T-helper 1 cell (primary cell): ENCODE data around the gene EZR.
"Not testable (repeated sequence)": the region's sequence is repeated elsewhere in the genome, so short reads cannot be mapped to it uniquely, and the experiment has no call there.

ENCODE experiments used
- DNase-seq, 5 donors: peaks; one replicate each; pipeline ENCODE4 v3.0.0-alpha.2; 2012 to 2020

Gene EZR

DNA sequence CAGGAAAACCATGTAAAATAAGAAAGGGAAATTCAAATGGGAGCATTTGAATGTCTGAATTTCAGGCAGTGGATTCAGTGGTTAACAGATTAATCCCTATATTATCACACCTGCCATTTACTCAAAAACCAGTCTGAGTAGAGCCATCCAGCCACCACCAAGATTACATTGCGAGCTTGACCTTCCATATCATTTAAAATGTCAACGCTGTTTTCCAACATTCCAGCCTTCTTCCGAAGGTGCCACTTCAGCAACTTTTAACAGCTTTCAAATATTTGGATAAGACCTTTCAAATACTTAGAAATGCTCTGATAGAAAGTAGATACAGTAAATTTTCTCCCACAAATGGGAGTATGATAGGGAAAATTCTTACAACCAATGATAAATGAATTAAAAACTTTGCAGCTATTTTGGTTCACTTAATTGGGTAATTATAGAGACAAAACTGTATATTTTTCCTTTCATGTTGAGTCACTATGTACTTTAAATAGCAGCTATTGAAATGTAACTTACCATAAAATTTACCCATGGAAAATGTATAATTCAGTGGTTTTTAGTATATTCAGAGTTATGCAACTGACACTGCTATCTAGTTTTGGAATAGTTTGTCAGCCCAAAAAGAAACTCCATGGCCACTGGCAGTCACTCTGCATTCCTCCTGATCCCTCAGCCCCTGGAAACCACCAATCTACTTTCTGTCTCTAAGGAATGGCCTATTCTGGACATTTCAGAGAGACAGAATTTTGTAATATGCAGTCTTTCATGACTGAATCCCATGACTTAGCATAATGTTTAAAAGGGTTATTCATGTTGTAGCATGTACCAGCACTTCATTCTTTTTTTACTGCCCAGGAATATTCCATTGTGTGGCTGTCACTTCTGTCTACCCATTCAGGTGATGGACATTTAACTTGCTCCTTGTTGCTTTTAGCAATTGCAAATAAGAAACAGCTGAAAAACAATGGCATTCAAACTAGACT lies 21.5 kb downstream of the EZR start:
- DNase-seq: no peak

DNA sequence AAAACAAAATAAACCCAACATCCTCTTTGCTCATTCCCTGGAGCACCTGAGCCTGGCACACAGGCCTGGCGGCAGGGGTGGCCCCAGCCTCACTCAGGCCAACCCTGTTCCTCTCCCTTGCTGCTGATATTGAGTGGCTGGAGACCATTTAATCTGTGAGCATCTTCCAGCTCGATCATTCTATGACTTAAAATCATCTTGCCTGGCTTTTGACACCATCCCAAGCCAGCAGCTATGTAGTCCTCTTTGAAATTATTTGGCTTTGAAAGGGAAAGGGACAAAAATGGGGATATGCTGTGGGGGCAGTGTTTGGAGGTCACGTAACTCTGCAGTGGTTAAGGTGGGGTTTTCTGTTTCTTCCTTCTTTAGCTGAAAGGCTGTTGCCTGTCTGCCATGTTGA lies 22.8 kb downstream of the EZR start:
- no peak for DNase-seq

DNA sequence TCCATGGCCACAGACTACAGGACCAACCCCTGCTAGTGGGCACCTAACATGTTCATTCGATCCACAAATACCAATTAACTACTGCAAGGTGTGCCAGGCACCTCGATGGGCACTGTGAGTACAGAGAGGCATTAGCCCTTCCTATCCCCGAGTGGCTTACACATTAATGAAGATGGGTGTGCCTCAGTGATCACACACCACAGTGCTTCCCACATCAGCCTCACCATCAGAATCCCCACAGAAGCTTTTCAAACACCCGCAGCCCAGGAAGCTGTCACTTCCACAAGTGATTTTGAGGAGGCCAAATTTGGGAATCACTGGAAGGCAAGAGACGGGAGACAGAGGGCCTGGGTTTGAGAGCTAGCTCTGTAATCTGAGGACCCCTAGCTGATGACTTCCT lies 23.7 kb downstream of the EZR start:
- DNase-seq: no peak

DNA sequence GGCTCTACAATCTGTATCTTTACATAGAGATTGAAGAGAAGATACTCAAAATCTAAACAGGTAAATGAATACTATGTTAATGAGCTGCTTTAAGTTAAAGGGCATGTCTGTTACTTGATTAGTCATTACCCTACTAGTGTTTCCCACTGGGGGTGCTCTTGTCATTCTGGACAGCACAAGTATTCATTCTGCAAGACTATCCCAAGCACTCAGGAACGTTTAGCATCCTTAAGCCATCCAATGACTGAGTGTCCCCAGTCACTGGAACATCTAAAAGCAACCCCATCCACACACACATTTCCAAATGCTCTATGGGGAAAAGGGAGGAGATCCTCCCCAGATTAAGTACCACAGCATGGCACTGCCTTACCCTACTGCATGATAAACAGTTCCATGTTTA lies 25.7 kb downstream of the EZR start:
- DNase-seq: peak in 1 of 5 donors; percentile 43

DNA sequence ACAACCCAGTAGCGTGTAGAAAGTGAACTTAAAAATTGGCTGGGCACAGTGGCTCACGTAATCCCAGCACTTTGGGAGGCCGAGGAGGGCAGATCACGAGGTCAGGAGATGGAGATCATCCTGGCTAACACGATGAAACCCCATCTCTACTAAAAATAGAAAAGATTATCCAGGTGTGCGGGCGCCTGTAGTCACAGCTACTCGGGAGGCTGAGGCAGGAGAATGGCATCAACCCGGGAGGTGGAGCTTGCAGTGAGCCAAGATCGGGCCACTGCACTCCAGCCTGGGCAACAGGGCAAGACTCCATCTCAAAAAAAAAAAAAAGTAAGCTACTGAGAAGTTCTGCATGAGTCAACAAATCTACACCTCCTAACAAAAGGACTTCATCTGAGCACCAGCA lies 26.7 kb downstream of the EZR start:
- DNase-seq: not testable (repeated sequence)

DNA sequence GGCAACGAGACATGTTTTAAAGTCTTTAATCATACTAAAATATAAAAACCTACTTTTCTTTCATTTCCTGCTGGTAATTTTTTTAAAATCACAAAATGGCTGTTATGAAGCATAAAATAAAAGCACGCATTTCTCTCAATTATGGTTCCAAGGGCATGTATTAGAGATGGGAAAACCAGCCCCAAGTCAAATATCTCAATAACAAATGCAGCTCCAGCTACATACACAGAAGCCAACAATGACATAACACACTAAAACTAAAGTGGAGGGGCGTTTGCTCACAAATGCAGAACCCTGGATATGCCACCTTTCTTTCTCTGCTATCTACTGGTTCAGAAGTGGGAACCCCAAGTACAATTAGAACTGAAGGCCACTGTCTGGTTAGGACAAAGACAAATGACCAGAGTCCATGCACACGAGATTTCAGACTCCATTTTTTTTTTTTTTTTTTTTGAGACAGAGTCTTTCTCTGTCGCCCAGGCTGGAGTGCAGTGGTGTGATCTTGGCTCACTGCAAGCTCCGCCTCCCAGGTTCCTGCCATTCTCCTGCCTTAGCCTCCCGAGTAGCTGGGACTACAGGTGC lies 27.8 kb downstream of the EZR start:
- DNase-seq: no peak

DNA sequence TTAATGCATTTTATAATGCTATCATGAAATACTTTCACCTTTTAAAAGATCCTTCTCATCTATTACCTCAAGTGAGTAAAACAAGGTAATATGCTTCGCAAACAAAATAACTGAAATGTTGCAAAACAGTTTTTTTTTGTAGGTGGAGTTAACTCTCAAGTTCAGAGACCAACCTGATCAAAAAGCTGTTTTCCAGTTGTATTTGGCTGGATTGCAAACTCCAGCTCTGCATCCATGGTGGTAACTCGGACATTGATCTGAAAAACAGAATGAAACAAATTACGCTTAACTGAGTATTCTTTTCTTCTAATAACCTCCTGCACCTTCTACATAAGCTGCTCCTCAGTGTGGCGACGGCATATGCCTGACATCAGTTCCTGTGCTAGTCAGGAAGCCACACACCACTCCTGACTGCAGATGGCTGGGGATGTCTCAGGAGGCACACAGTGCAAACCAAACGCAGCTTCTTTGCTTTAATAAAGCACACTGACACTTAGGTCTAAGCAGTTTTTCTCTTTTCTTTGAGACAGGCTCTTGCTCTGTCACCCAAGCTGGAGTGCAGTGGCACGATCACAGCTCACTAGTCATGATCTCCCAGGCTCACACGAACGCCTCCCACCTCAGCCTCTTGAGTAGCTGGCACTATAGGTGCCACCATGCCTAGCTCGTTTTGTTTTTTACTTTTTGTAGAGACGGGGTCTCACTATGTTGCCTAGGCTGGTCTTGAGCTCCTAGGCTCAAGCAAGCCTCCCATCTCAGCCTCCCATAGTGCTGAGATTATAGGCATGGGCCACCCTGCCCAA lies 29.9 kb downstream of the EZR start:
- DNase-seq: peak in 3 of 5 donors; percentile 48 to 70 (median 59)

DNA sequence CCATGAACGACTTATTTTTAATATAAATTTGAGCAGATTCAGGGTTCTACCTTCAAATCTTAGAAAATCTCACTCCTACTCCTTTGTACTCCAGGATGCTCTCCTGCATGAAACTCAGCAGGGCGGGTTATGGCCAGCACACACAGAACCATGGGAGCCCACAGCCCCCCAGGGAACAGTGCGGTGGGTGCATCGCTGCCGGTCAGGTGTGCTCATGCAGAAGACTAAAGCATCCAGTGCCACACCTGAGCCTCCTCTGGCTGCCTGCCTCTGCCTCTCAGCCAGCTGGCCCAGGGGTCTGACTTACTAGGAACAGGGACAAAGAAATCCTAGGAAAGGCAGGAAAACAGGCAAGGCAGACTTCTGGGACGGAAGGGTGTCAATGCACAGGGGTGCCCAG lies 31.8 kb downstream of the EZR start:
- no peak for DNase-seq

DNA sequence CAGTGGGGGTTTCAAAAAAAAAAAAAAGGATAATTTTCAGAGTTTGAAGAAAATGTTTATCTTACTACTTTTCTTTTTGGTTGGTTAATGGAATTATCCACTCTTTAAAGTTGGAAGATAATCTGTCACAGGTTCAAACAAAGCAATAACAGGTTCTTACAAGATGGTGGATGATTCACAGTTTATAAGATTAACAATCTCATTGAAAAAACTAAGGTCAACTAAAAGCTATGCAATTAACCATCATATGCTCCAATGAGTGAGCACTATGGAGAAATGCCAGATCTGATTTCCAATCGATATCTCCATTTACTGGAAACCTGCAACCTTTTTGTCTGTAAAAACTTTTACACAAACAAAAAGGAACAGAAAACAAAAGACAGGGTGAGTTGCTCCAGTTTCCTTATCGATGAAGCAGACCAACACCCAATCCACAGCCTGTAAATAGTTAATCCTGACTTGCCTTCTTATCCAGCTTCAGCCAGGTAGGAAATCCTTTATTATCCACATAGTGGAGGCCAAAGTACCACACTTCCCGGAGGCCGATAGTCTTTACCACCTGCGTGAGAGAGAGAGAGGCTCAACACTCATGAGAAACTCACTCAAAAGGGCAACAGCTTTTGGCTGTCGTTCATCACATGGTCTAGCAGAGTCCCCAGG lies 32.4 kb downstream of the EZR start:
- no peak for DNase-seq

DNA sequence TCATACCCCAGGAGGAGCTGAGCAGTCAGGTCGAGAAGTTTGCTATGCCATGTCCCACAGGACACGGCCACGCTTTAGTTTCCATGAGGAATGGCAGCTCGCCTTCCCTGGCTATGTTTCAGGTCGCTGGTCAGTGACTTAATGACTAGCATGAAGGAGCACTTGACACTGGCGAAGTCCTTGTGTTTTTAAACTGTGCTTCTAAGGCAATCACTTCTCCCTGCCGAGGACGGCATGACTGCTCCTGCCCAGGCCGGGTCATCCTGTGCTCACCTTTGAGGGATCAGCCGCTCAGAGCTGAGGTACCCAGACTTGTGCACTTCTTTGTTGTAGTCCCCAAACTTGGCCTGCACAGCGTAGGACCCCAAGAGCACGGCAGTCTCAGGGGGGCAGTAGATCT lies 34.1 kb downstream of the EZR start:
- no peak for DNase-seq

DNA sequence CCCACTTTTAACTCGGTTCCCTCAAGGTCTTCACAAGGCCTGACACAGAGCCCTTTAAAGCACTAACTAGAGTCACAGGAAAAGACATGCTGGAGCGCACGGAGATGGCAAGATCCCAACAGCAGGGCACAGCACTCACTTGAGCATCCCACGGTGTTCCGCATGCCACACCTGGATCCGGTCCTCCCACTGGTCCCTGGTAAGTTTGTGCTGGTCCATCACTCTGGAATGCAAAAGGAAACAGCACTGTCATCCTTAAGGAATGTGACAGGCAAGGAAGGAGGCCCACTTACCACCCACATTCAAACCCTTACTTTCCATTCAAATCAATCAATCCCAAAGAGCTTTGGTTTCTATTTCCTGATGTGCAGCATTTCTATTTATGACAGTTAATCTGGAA lies 34.7 kb downstream of the EZR start:
- no peak for DNase-seq

DNA sequence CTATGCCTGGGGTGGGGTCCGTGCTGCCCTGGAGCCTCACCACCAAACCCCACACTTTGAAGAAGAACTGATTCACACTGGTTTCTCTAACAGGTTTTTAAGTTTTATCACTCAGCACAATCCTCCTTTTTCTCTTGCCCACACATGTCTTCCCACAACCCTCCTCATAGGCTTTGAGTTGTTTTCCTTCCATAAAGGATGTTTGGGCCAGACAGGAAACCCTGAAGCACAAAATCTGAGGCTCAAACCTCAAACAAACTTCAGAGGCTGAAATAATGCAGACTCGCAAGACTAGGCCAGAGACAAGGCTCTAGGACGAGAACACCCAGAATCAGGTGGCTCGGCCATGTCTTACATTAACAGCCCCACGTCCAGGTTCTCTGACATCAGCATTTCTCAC lies 35.3 kb downstream of the EZR start:
- no peak for DNase-seq

DNA sequence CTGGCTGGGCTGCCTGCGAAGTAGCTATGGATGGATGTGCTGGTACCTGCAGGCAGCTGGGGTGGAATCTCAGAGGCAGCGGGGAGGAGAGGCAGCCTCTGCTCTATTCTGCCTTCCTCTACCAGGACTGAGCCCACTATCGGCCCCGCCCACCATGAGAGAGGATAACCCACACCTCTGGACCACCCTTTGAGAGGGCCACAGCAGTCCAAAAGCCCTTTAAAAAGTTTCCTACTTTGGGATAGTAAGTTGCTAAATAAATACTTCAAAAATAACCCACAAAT lies 36.1 kb downstream of the EZR start:
- DNase-seq: no peak

DNA sequence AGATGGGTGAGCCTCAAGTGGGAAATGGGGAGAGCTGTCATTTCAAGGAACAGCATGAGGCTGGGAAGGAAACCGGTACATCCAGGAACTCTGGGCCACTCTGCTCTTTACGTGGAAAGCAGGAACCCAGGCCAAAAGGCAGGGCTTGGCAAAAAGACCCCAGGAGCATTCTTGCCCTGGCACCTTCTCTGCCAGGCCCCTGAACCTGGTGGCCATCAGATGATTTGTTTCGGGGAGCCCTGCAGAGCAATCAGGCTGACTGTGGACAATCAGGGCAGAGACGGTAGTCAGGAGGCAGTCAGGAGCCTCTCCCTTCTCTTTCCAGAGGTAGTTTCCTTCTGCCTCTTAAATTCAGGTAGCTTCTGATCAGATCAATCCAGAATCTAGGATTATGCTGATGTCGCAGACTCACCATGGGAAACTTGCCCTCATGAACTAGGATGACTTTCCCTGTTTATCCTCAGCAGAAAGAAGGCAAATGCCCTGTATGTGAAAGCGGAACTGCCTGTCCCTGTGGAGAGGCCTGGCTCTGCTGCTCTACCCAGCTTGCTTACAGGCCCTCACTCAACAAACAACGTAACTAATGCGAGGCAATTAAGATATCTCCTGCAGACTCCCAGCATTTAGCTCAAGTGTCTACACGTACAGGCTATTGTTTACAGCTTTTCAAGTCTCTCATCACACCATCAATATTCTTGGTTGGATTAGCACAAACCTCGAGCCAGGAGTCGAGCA lies 36.6 kb downstream of the EZR start:
- DNase-seq: no peak

DNA sequence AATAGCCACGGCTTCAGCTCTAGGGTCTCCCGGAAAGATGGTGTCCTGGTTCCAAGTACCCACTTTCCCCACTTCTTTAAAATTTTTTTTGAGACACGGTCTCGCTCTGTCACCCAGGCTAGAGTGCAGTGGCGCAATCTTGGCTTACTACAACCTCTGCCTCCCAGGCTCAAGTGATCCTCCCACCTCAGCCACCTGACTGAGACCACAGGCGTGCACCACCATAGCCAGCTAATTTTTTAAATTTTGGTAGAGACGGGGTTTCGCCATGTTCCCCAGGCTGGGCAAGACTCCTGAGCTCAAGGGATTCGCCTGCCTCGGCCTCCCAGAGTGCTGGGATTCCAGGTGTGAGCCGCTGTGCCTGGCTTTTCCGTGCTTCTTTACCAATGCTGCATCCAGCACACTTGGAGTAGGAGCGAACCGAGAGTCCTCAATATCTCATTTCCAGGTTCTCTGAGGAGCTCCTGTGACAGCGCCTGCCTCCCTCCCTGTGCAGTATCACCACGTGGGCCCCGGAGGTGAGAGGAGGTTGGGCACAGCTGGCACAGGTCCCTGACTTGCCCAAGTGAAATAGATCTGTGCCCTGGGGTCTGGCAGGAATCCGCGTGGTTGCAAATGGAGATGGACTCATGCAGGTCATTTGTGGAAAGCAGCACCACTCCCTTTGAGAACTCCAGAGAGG lies 37.3 kb downstream of the EZR start:
- DNase-seq: no peak

DNA sequence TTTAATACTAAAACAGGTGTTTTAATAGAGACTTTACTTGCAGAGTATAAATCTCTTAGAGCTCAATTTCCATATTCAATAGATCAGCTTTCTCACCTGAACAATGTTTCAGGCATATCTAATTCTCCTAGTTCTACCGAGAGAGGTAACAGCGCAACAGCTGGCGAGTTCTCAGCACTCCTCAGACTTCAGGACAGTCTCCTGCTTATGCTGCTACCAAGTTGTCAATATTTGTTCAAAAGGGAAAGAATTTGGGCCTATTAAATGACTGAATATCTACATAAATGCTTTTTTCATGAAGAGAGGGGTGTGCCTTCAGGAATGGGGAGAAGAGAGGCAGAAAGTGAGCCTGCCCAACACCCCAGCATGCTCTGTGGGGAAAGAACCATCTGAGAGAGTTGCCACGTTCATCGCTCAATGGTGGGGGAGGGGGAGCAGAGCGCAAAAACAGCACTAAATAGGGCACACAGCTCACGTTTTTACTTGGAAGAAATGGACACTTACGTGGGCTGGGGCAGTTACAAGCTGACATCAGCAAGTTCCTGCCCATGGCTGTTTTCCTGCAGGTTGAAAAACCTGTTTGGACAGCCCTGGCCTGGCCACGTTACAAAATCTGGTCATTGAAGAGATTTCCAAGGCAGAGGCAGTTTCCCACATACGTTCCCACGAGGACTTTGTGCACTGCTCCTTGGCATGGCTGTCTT lies 38.0 kb downstream of the EZR start:
- no peak for DNase-seq

DNA sequence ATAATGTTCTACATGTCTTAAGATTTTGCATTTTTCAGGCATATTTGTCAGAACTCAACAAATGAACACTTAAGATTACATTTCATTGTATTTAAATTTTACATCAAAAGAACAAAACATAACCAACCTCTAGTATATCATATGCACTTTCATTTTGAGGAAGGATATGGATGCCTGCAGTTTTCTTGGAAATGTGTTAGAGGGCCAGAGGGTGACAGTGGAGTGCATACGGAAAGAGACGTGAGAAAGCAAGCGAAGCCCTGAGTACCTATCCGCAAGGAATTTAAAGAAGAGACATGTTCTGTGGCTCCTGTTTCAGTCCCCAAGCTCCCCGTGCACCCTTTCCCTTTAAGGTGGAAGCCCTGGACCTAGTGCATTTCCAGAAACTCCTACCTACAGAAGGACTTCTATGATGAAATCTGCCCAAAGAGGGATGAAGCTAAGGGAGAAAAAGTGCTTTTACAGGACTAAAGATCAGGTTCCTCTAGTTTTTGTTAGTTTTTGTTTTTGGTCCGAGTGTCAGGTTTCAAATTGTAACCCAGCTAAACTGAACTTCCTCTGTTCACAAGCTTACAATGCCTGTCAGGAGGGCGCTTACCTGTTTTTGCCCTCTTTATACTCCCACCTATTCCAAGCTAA lies 38.8 kb downstream of the EZR start:
- no peak for DNase-seq

DNA sequence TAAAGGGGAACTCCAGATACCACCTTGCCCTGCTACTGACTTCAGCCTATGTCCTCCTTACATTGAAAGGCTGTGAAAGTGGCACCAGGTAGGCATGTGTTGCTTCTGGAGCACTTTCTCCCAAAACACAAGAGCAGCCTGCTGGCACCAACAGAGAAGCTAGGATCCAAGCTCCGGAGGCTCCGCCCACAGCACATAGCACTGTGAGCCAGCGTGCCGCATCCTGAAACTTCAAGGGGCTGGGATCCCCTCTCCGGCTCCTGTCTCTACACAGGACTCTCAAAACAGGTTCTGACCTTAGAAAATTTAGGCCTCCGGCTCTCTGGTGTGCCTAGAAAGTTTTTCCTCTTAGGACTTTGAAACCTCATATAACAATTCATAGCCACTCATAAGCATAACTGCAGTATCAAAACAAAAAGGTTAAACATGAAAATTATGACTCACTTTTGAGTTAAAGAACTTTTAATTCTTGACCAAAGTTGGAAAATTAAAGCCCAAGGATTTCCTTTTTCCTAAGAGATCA lies 41.1 kb downstream of the EZR start:
- DNase-seq: no peak

DNA sequence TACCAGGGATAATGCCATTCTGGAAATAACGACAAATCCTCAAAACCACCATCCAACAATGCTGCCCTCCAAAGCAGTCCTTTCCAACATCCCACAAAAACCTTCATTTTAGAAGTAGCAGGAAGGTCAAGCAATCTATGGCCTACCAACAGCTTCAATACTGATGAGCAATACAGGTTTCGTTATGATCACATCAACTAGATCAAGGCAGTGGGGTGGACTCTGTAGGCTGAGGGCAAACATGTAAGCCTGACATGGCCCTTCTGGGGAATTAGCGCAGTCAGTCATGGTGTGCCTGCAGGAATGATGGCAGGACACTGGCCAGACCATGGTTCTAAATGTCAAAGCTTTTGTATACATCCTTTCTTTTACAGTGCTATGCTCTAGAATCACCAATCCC lies 41.7 kb downstream of the EZR start:
- no peak for DNase-seq

DNA sequence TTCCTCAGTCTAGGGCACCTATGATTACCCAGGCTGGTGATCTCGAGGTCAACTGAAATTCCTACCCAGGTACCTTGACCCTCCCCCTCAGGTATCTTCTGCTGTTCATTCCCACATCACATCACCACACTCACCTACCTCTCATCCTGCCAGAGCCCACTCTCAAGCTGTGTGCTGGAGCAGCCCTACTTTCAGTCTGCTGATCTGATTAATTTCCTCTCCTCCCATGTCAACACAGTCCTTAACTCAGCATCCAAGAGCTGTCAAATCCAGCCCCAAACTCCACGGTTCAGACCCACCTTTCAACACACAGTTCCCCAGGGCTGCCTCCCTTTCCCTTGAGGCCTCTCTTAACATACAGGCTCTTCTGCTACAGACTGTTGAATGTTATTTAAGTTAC lies 42.4 kb downstream of the EZR start:
- no peak for DNase-seq

DNA sequence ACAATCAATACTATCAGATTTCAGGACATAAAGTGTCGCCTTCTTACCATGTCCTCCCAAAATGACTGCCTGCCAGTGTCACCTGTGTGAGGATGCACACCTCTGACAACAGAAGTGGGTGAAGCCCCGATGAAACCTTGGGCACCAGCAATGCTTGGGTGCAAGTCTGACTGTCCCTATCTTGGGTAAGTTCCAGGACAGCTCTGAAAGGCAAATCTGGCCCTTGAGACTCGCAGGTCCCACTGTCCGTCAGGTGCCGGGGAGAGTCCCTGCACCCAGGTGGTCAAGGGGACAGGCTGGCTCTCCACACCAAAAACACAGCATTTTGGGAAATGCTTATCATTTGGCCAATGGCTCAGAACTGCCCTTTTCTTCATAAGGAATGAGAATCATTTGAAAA lies 43.3 kb downstream of the EZR start:
- DNase-seq: no peak
